HL-60 (cell line): ENCODE data around the gene TSC1.

Source experiments
- DNase-seq, 2 experiments: peaks; one replicate each; pipeline ENCODE4 v3.0.0-alpha.2; 2010 to 2020; ENCODE audit warnings: low read depth in 1 of 2, low spot score in 1 of 2
- H3K27ac ChIP-seq: fragments of 250-450 bp; sonication (Bioruptor Pico); replicated peaks from 2 replicates; pipeline ENCODE4 v1.5.1; 2020; ENCODE audit warnings: mild to moderate bottlenecking, moderate library complexity
- H3K27me3 ChIP-seq: fragments of 250-450 bp; sonication (Bioruptor Pico); 2 replicates; pipeline ENCODE4 v1.5.1; 2021; ENCODE audit warnings: mild to moderate bottlenecking, moderate library complexity; ENCODE audit not compliant: insufficient read depth, poor library complexity, severe bottlenecking
- H3K4me3 ChIP-seq: replicated peaks from 2 replicates; pipeline ENCODE4 v1.5.1; 2011; ENCODE audit warnings: mild to moderate bottlenecking, control low read depth, low read length; ENCODE audit not compliant: insufficient read depth
- GABPA ChIP-seq: IDR thresholded peaks from 2 replicates; pipeline ENCODE4 v1.6.1; 2012; ENCODE audit warnings: low read depth
- POLR2AphosphoS5 ChIP-seq: IDR thresholded peaks from 2 replicates; pipeline ENCODE4 v1.6.1; 2012; ENCODE audit warnings: low read depth
- SPI1 ChIP-seq: IDR thresholded peaks from 2 replicates; pipeline ENCODE4 v1.6.1; 2012; ENCODE audit warnings: low read depth, mild to moderate bottlenecking, borderline replicate concordance
- TF ChIP-seq, protein P1 (sequence below): IDR thresholded peaks from 2 replicates; pipeline ENCODE4 v1.6.1; 2012; ENCODE audit warnings: low read depth; ENCODE audit not compliant: insufficient replicate concordance
- TF ChIP-seq, protein P2 (sequence below): IDR thresholded peaks from one replicate; pipeline ENCODE4 v1.5.1; 2011; ENCODE audit warnings: low read length, control low read depth, inconsistent platforms; ENCODE audit not compliant: insufficient read depth

TSC1 gene

DNA sequence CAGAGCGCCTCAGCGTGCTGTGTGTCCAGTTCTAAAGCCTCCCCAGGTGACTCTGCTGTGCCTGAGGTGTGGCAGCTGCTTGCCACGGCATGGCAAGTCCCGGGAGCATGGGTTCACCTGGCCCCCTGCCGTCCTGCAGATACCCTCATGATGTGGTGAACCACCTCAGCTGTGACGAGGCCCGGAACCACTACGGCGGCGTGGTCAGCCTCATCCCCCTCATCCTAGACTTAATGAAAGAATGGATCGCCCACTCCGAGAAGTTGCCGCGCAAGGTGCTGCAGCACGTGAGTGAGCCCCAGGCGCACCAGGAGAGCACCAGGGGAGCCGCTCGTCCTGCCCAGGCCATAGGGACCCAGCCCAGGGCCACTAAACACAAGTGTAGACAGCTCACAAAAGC is 56.3 kb downstream of the TSC1 start:
- TF ChIP-seq, protein P1, sequence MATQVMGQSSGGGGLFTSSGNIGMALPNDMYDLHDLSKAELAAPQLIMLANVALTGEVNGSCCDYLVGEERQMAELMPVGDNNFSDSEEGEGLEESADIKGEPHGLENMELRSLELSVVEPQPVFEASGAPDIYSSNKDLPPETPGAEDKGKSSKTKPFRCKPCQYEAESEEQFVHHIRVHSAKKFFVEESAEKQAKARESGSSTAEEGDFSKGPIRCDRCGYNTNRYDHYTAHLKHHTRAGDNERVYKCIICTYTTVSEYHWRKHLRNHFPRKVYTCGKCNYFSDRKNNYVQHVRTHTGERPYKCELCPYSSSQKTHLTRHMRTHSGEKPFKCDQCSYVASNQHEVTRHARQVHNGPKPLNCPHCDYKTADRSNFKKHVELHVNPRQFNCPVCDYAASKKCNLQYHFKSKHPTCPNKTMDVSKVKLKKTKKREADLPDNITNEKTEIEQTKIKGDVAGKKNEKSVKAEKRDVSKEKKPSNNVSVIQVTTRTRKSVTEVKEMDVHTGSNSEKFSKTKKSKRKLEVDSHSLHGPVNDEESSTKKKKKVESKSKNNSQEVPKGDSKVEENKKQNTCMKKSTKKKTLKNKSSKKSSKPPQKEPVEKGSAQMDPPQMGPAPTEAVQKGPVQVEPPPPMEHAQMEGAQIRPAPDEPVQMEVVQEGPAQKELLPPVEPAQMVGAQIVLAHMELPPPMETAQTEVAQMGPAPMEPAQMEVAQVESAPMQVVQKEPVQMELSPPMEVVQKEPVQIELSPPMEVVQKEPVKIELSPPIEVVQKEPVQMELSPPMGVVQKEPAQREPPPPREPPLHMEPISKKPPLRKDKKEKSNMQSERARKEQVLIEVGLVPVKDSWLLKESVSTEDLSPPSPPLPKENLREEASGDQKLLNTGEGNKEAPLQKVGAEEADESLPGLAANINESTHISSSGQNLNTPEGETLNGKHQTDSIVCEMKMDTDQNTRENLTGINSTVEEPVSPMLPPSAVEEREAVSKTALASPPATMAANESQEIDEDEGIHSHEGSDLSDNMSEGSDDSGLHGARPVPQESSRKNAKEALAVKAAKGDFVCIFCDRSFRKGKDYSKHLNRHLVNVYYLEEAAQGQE, result no peak
- no peak for TF ChIP-seq POLR2AphosphoS5
- no peak for TF ChIP-seq SPI1
- TF ChIP-seq, protein P2, sequence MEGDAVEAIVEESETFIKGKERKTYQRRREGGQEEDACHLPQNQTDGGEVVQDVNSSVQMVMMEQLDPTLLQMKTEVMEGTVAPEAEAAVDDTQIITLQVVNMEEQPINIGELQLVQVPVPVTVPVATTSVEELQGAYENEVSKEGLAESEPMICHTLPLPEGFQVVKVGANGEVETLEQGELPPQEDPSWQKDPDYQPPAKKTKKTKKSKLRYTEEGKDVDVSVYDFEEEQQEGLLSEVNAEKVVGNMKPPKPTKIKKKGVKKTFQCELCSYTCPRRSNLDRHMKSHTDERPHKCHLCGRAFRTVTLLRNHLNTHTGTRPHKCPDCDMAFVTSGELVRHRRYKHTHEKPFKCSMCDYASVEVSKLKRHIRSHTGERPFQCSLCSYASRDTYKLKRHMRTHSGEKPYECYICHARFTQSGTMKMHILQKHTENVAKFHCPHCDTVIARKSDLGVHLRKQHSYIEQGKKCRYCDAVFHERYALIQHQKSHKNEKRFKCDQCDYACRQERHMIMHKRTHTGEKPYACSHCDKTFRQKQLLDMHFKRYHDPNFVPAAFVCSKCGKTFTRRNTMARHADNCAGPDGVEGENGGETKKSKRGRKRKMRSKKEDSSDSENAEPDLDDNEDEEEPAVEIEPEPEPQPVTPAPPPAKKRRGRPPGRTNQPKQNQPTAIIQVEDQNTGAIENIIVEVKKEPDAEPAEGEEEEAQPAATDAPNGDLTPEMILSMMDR, result no peak
- no peak for TF ChIP-seq GABPA
- Histone ChIP-seq H3K4me3 (no peak overlapping the region), H3K27me3 (no peaks in the 10 kb centered on the region), H3K27ac (no peak overlapping the region)
- DNase-seq, result no peak

DNA sequence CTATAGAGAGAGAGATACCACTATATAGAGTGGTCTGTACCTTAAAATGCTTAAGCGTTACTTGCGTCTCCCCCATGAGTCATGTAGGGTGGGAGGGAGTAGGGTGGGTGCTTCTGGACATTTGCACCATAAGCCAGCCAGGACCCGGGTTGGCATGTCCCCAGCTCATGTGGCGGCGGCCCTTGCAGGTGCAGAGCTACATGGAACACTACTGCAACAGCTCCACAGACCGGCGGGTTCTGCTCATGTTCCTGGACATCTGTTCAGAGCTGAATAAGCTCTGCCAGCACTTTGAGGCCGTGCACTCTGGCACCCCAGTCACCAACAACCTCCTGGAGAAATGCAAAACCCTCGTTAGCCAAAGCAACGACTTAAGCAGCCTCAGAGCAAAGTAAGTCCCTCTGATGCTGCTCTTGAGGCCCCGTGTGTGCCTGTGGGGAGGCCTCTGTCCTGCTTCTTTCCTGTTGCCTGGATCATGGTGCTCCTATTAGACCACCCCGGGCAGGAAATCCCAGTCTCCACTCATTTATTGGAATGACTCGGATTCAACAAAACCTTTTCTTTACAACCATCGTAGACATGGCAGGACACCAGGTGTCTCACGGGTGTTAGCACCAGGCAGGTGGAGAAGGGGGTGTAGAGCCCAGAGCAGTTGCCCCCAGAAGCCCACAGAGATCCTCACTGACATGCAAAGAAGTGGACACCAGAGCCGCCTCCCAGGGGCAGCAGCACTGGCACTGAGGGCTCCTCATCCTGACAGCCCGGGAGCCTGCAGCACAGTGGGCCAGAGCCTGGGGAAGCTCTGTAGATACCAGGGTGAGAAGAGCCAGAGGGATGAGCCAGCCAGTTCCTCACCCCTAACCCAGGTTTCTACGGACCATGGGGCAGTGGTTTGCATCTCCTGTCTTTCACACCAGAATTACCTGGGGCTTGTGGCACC is 57.0 kb downstream of the TSC1 start:
- no peaks in the 10 kb centered on the region for H3K27me3 ChIP-seq
- no peak for TF ChIP-seq SPI1
- no peak for TF ChIP-seq GABPA
- TF ChIP-seq, protein P2, result no peak
- TF ChIP-seq POLR2AphosphoS5, result no peak
- TF ChIP-seq, protein P1, result no peak
- no peak overlapping the region for H3K27ac ChIP-seq
- DNase-seq, result no peak
- no peak overlapping the region for H3K4me3 ChIP-seq

- H3K4me3 ChIP-seq, result no peak overlapping the region
- H3K27ac ChIP-seq, result no peak overlapping the region
- no peaks in the 10 kb centered on the region for H3K27me3 ChIP-seq
- TF ChIP-seq, protein P2, result no peak
- no peak for TF ChIP-seq POLR2AphosphoS5
- TF ChIP-seq, protein P1, result no peak
- TF ChIP-seq GABPA, result no peak
- no peak for TF ChIP-seq SPI1
- DNase-seq, result no peak
Measured at GRCh38 chr9:132886334-132886725, 58.1 kb downstream of the TSC1 start.
